Prostate gland (tissue), 2 donors: ENCODE results near the gene PHKA1. TPM values are rescaled to one million over a fixed set of nuclear protein-coding genes. Genes with fewer than 3 reads are reported as not detected.

Source experiments
- DNase-seq: peaks from one replicate; pipeline ENCODE4 v3.0.0-alpha.2; 2019; ENCODE audit warnings: low spot score
- H3K27ac ChIP-seq, 2 donors: fragments of 200-600 bp; sonication (generic); 2 replicates each; pipeline ENCODE4 v1.5.1; 2017 to 2019
- H3K27me3 ChIP-seq: fragments of 200-600 bp; sonication (generic); replicated peaks from 2 replicates; pipeline ENCODE4 v1.5.1; 2019; ENCODE audit not compliant: insufficient read depth
- H3K36me3 ChIP-seq, 2 donors: fragments of 200-600 bp; sonication (generic); 1 replicate in 1 of 2; 2 replicates in 1 of 2; pipeline versions ENCODE4 v1.5.1 to v1.8.1; 2017 to 2019
- H3K4me1 ChIP-seq: fragments of 200-600 bp; sonication (generic); replicated peaks from 2 replicates; pipeline ENCODE4 v1.5.1; 2019
- H3K4me3 ChIP-seq, 2 donors: fragments of 200-600 bp; sonication (generic); 2 replicates each; pipeline ENCODE4 v1.5.1; 2017 to 2019
- H3K9me3 ChIP-seq: fragments of 200-600 bp; sonication (generic); 2 replicates; pipeline ENCODE4 v1.5.1; 2017
- POLR2A ChIP-seq: fragments of 450-650 bp; IDR thresholded peaks from one replicate; pipeline ENCODE4 v1.6.1; 2016; ENCODE audit warnings: antibody characterized with exemption, mild to moderate bottlenecking
- POLR2AphosphoS5 ChIP-seq: sonication (generic); formaldehyde crosslinking; IDR thresholded peaks from one replicate; pipeline ENCODE4 v1.6.1; 2017; ENCODE audit warnings: antibody characterized with exemption
- WGBS: methylation state at CpG from one replicate; pipeline ENCODE4 v1.1.5; 2018; 5-methylcytosine and 5-hydroxymethylcytosine counted together
- intact Hi-C: fragments of 100-400 bp; cut with DNase I; formaldehyde crosslinking; loops from one replicate; pipeline ENCODE4 v1.14.2; 2022
- total RNA-seq, 2 donors: library from RNA; depleted of rRNA; stranded (reverse); fragments of >200 nt; gene quantifications; one replicate each; pipeline ENCODE4 v1.1.0, GENCODE V29; 2016
- TF ChIP-seq, protein P1 (sequence below), 4 experiments: fragments of 200-600 bp in 2 of 4; fragments of 450-650 bp in 2 of 4; sonication (generic) in 2 of 4; IDR thresholded peaks; 1 replicate in 3 of 4; 2 replicates in 1 of 4; pipeline ENCODE4 v1.5.1; 2016 to 2019; ENCODE audit warnings: antibody characterized with exemption in 4 of 4, mild to moderate bottlenecking in 2 of 4, moderate library complexity in 2 of 4

PHKA1 gene
- total RNA-seq, 2 donors from 2014 or later = 12.4 TPM

GRCh38 chrX:72576141-72576894 is 137.8 kb downstream of the PHKA1 start:
- no peaks in the 10 kb centered on the region for H3K4me1 ChIP-seq
- H3K9me3 ChIP-seq = no peaks in the 10 kb centered on the region
- TF ChIP-seq POLR2AphosphoS5 (no peak), POLR2A (no peak)
- TF ChIP-seq, protein P1, sequence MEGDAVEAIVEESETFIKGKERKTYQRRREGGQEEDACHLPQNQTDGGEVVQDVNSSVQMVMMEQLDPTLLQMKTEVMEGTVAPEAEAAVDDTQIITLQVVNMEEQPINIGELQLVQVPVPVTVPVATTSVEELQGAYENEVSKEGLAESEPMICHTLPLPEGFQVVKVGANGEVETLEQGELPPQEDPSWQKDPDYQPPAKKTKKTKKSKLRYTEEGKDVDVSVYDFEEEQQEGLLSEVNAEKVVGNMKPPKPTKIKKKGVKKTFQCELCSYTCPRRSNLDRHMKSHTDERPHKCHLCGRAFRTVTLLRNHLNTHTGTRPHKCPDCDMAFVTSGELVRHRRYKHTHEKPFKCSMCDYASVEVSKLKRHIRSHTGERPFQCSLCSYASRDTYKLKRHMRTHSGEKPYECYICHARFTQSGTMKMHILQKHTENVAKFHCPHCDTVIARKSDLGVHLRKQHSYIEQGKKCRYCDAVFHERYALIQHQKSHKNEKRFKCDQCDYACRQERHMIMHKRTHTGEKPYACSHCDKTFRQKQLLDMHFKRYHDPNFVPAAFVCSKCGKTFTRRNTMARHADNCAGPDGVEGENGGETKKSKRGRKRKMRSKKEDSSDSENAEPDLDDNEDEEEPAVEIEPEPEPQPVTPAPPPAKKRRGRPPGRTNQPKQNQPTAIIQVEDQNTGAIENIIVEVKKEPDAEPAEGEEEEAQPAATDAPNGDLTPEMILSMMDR (IDR thresholded peaks at IDR 0.05) = no peak
- 81% methylated on average over 7 of the region's 7 CpGs for WGBS
- intact Hi-C loops = no loop called here
- no peaks in the 10 kb centered on the region for H3K27me3 ChIP-seq
- H3K4me3 ChIP-seq = no peak overlapping the region
- no peak overlapping the region for H3K27ac ChIP-seq
- H3K36me3 ChIP-seq = no peaks in the 10 kb centered on the region
- DNase-seq = no peak

GRCh38 chrX:72573158-72573511 is 141.0 kb downstream of the PHKA1 start:
- H3K4me3 ChIP-seq = peak overlapping the region; percentile 40 to 43
- intact Hi-C loops = no loop called here
- no peaks in the 10 kb centered on the region for H3K27me3 ChIP-seq
- no peaks in the 10 kb centered on the region for H3K36me3 ChIP-seq
- TF ChIP-seq, protein P1 (IDR thresholded peaks at IDR 0.05) = no peak
- TF ChIP-seq POLR2A = no peak
- no peak for TF ChIP-seq POLR2AphosphoS5
- no peak for DNase-seq
- H3K9me3 ChIP-seq = no peaks in the 10 kb centered on the region
- peak overlapping the region; percentile 74 to 77 for H3K27ac ChIP-seq
- no peaks in the 10 kb centered on the region for H3K4me1 ChIP-seq
- WGBS = 0% methylated on average over 5 of the region's 7 CpGs

- H3K4me1 ChIP-seq = no peaks in the 10 kb centered on the region
- peak within 1 kb of the TSS; percentile 40 to 43 for H3K4me3 ChIP-seq
- DNase-seq = peak; percentile 53
- TF ChIP-seq POLR2AphosphoS5 = peak; percentile 59
- no peak for TF ChIP-seq POLR2A
- intact Hi-C loops = no loop called here
- H3K27ac ChIP-seq = peak within 1 kb of the TSS; percentile 74 to 77
- H3K9me3 ChIP-seq = no peaks in the 10 kb centered on the region
- H3K36me3 ChIP-seq = no peaks in the 10 kb centered on the region
- WGBS = 0% methylated on average over 33 of the region's 36 CpGs
- H3K27me3 ChIP-seq = no peaks in the 10 kb centered on the region
Measured at GRCh38 chrX:72572248-72573157, 141.6 kb downstream of the PHKA1 start, which contains the start of gene HDAC8. TSS of gene HDAC8 (minus strand) at chrX:72572843. CDS start at chrX:72572761, 82 bp downstream.

DNA sequence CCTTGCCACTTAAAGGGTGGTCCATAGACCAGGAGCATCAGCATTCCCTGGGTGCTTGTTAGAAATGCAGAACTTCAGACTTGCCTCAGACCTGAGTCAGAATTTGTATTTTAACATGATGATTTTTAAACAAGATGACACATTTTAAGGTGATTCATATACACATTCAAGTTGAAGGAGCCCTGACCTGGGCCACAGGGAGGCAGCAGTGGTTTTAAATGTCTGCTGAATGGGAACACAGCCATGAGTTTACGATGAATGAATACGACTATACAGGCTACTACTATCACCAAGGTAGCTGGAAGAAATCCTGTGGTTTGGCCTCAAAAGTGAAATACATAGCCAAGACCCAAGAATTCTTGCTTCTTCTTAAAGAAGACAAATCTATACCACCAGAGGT is 144.3 kb downstream of the PHKA1 start:
- TF ChIP-seq, protein P1 (IDR thresholded peaks at IDR 0.05) = no peak
- TF ChIP-seq POLR2AphosphoS5 = no peak
- no peak for TF ChIP-seq POLR2A
- H3K36me3 ChIP-seq = no peaks in the 10 kb centered on the region
- no peaks in the 10 kb centered on the region for H3K27me3 ChIP-seq
- DNase-seq = no peak
- intact Hi-C loops = no loop called here
- no peak overlapping the region for H3K27ac ChIP-seq
- no peaks in the 10 kb centered on the region for H3K4me1 ChIP-seq
- WGBS = 49% methylated on average over 2 of the region's 2 CpGs
- no peak overlapping the region for H3K4me3 ChIP-seq
- H3K9me3 ChIP-seq = no peaks in the 10 kb centered on the region

DNA sequence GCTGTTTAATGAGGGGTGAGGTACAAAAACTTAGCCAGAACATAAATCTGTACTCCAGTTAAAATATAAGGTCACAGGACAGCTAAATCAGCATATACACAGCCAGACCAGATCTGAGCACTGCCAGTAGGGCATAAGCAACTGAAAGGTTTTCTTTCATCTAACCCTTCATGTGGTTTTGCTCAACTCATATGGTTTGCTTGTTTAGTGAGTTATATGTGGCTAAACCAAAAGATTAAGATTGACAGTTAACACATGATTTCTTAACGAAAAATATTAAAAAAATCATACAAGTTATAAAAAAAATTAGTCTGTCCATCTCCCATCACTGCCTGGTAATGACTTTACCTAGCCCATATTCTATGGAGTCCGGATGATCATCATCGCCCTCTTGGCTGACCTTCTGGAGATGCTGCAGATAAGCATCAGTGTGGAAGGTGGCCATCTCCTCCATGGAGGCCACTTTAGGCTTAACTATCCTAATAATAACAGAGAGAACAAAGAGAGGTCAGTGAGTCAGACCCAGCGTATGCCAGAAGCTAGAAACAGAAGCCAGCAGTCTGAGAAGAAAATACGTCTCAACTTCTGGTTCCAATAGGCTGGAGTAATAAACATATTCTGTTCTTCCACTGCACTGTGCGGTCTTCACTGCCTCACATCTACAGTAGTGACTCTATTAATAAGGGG is 145.6 kb downstream of the PHKA1 start:
- intact Hi-C loops = no loop called here

More for the DNA sequence above, 145.6 kb downstream of the PHKA1 start:
- Histone ChIP-seq H3K27me3 (no peaks in the 10 kb centered on the region), H3K4me3 (no peak overlapping the region), H3K36me3 (no peaks in the 10 kb centered on the region), H3K9me3 (no peaks in the 10 kb centered on the region), H3K4me1 (no peaks in the 10 kb centered on the region), H3K27ac (no peak overlapping the region)
- 69% methylated on average over 6 of the region's 6 CpGs for WGBS
- TF ChIP-seq POLR2A = no peak
- TF ChIP-seq, protein P1 (IDR thresholded peaks at IDR 0.05) = no peak
- TF ChIP-seq POLR2AphosphoS5 = no peak
- DNase-seq = no peak
